ENCODE results near the gene WFIKKN1. TPM values are rescaled to one million over a fixed set of nuclear protein-coding genes. Genes with fewer than 3 reads are reported as not detected.

The WFIKKN1 gene
- total and polyA plus RNA-seq, 4 donors = 0.30 to 1.4 (median 0.79) TPM

DNA sequence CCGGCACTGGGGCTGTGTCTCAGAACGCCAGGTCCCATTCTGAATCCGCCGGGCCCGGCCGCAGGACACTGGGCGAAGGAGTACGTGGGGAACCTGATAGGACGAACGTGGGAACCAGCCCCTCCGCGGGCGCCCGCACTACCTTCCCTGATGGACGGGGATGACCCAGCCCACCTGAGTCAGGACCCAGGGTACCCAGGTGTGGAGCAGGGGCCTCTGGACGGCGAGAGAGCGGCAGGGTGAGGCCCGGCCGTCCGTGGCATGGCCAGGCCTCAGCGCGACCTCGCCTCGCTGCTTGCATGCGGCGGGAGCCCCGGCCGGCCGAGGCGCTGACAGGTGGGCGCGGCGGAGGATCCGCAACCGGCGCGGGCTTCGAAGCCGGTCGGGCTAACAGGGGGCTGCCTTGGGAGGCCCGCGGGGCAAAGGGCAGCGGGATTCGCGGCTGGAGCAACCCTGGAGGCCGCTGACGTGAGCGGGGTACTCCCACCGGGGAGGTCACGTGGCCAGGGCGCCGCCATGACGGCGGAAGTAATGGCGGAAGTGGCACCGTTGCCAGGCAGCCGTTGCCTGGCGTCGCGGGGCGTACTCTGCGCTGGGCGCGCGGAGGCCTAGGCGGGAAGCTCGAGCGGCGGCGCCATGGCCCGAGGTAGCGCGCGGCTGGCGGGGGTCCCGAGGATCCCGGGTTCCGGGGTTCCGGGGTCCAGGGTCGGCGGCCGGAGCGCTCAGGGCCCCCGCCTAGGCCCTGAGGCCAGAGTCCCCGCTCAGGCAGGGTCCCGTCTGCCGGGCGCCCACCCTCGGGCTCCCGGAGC, 18.2 kb downstream of the WFIKKN1 start, which contains the start of gene WDR90:
WDR90 (plus strand) TSS at position 585 of the 809 bp plus-strand sequence; CDS start at position 637, 52 bp downstream.
- peak within 1 kb of the TSS; percentile 75 for H3K27ac ChIP-seq (ENCODE audit: low read depth, low read length)
- DNase-seq (ENCODE audit: low read depth in 4 of 6, low spot score in 6 of 6) = peak; percentile 63 to 97 (median 85)
- under 1% methylated on average over 90 of the region's 91 CpGs for WGBS (ENCODE audit: insufficient coverage)

DNA sequence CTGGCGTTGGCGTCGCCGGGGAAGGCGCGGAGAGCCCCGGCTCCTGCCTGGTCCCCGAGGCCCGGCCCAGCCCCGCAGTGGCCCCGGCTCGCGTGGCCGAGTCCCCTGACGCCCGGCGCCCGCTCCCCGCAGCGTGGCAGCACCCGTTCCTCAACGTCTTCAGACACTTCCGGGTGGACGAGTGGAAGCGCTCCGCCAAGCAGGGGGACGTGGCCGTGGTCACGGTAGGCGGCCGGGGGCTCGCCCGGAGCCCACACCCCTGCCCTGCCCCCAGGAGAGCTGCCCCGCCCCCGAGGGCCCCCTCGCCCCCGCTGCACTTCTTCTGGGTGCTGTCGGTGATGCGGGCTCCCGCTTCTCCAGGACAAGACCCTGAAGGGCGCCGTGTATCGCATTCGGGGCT, 18.8 kb downstream of the WFIKKN1 start:
- Histone ChIP-seq H3K9me3 (ENCODE audit: control insufficient read depth, insufficient read depth, low read length) (no peaks in the 10 kb centered on the region), H3K27ac (ENCODE audit: low read depth, low read length) (no peak overlapping the region), H3K36me3 (ENCODE audit: control insufficient read depth, insufficient read depth, low read length) (peaks cover 82% of the 10 kb centered on the region), H3K4me1 (ENCODE audit: control insufficient read depth, insufficient read depth, low read length) (peaks cover 37% of the 10 kb centered on the region), H3K27me3 (ENCODE audit: control insufficient read depth, insufficient read depth, low read length) (no peaks in the 10 kb centered on the region), H3K4me3 (ENCODE audit: low read depth, low read length) (peak overlapping the region; percentile 66)
- 2% methylated on average over 44 of the region's 44 CpGs for WGBS (ENCODE audit: insufficient coverage)
- no peak for DNase-seq (ENCODE audit: low read depth in 4 of 6, low spot score in 6 of 6)

More for the DNA sequence above, 18.2 kb downstream of the WFIKKN1 start, which contains the start of gene WDR90:
- H3K9me3 ChIP-seq (ENCODE audit: control insufficient read depth, insufficient read depth, low read length) = no peaks in the 10 kb centered on the region
- no peaks in the 10 kb centered on the region for H3K27me3 ChIP-seq (ENCODE audit: control insufficient read depth, insufficient read depth, low read length)
- H3K4me3 ChIP-seq (ENCODE audit: low read depth, low read length) = peak within 1 kb of the TSS; percentile 66
- H3K4me1 ChIP-seq (ENCODE audit: control insufficient read depth, insufficient read depth, low read length) = peaks cover 37% of the 10 kb centered on the region
- peaks cover 81% of the 10 kb centered on the region for H3K36me3 ChIP-seq (ENCODE audit: control insufficient read depth, insufficient read depth, low read length)

DNA sequence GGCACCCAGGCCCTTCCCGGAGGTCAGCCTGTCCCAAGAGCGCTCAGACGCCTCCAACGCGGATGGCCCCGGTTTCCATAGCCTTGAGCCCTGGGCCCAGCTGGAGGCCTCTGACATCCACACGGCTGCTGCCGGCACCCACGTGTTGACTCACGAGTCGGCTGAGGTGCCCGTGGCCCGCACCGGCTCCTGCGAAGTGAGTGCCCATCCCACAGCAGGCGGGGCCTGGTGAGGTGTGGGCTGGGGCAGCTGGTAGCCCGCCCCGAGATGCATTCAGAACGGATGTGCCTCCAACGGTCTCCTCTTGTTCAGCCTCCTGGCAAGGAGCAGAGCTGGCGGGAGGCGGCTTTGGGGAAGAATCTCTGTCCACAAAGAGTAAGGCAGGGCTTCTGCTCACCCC, 21.1 kb downstream of the WFIKKN1 start:
- H3K36me3 ChIP-seq (ENCODE audit: control insufficient read depth, insufficient read depth, low read length) = peaks cover 85% of the 10 kb centered on the region
- no peaks in the 10 kb centered on the region for H3K27me3 ChIP-seq (ENCODE audit: control insufficient read depth, insufficient read depth, low read length)
- no peak overlapping the region for H3K4me3 ChIP-seq (ENCODE audit: low read depth, low read length)
- H3K4me1 ChIP-seq (ENCODE audit: control insufficient read depth, insufficient read depth, low read length) = peaks cover 30% of the 10 kb centered on the region
- 93% methylated on average over 22 of the region's 22 CpGs for WGBS (ENCODE audit: insufficient coverage)
- H3K9me3 ChIP-seq (ENCODE audit: control insufficient read depth, insufficient read depth, low read length) = no peaks in the 10 kb centered on the region
- no peak for DNase-seq (ENCODE audit: low read depth in 4 of 6, low spot score in 6 of 6)
- H3K27ac ChIP-seq (ENCODE audit: low read depth, low read length) = no peak overlapping the region

DNA sequence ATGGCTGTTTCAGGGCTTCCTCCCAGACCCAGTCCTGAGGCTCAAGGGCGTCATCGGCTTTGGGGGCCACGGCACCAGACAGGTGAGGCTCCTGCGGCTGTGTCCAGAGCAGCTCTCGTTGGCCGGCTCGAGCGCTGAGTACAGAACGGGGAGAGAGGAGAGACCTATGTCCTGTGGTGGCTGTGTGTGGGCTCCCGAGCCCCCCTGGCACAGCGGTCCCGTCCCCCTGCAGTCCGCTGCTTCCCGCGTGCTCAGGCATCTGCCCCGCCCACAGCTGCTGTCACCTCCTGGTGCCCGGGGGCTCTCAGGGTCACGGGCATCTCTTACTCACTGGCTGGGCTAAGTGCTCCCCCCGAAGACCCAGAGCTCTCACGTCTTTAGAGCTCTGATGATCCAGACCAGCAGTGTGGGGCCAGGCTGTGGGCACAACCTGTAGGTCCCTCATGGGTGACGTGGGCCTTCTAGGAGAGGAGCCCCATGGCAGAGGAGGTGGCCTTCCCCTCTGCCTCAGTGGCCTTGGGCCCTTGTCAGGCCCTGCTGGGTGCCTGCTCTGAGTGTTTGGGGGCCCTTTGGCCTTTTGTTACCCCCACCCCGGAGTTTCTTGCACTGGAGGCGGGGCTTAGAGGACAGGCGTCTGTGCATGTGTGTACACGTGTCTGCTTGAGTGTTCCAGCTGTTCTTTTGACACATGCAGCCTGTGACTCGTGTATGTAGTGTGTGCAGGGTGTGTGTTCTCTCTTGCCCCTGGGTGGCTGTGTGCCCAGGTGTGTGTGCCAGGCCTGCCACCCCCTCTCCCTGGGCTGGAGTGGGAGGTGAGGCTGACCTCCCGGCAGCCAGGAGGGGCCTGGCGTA, 21.9 kb downstream of the WFIKKN1 start:
- no peaks in the 10 kb centered on the region for H3K9me3 ChIP-seq (ENCODE audit: control insufficient read depth, insufficient read depth, low read length)
- peaks cover 85% of the 10 kb centered on the region for H3K36me3 ChIP-seq (ENCODE audit: control insufficient read depth, insufficient read depth, low read length)
- H3K27ac ChIP-seq (ENCODE audit: low read depth, low read length) = no peak overlapping the region
- DNase-seq (ENCODE audit: low read depth in 4 of 6, low spot score in 6 of 6) = no peak
- no peaks in the 10 kb centered on the region for H3K27me3 ChIP-seq (ENCODE audit: control insufficient read depth, insufficient read depth, low read length)
- WGBS (ENCODE audit: insufficient coverage) = 86% methylated on average over 28 of the region's 28 CpGs
- H3K4me1 ChIP-seq (ENCODE audit: control insufficient read depth, insufficient read depth, low read length) = peaks cover 23% of the 10 kb centered on the region
- H3K4me3 ChIP-seq (ENCODE audit: low read depth, low read length) = no peak overlapping the region

DNA sequence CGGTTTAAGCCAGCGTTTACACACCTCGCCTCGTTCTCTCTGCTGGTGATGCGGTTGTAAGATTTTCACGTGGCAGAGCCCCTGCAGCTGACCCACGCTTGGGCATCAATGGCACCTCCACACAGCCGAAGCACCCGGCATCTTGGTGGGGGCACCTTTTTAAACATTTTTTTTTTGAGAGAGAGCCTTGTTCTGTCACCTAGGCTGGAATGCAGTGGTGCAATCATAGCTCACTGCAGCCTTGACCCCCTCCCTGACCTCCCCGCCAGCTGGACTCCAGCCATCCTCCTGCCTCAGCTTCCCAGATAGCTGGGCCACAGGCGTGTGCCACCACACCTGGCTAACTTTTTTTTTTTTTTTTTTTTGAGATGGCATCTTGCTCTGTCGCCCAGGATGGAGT, 23.2 kb downstream of the WFIKKN1 start:
- H3K36me3 ChIP-seq (ENCODE audit: control insufficient read depth, insufficient read depth, low read length) = peaks cover 90% of the 10 kb centered on the region
- H3K4me3 ChIP-seq (ENCODE audit: low read depth, low read length) = no peak overlapping the region
- no peak overlapping the region for H3K27ac ChIP-seq (ENCODE audit: low read depth, low read length)
- H3K27me3 ChIP-seq (ENCODE audit: control insufficient read depth, insufficient read depth, low read length) = no peaks in the 10 kb centered on the region
- no peak for DNase-seq (ENCODE audit: low read depth in 4 of 6, low spot score in 6 of 6)
- no peaks in the 10 kb centered on the region for H3K9me3 ChIP-seq (ENCODE audit: control insufficient read depth, insufficient read depth, low read length)
- 93% methylated on average over 11 of the region's 12 CpGs for WGBS (ENCODE audit: insufficient coverage)
- peaks cover 11% of the 10 kb centered on the region for H3K4me1 ChIP-seq (ENCODE audit: control insufficient read depth, insufficient read depth, low read length)

DNA sequence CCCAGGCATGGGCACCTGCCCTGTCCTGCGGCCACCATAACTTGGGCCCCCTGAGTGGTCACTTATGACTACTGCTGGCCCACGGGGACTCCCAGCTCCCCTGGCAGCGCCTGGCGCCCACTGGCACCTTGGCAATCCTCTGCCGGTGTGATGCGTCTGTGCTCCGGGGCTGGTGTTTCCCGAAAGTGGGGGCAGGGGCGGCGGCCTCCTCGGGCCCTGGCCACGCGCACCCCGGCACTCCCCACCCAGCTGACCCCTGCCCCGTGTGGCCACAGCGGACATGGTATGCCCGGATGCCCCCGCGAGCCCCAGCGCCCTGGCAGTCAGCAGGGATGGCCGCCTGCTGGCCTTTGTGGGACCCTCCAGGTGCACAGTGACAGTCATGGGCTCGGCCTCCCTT, 26.7 kb downstream of the WFIKKN1 start:
- H3K9me3 ChIP-seq (ENCODE audit: control insufficient read depth, insufficient read depth, low read length) = no peaks in the 10 kb centered on the region
- no peaks in the 10 kb centered on the region for H3K27me3 ChIP-seq (ENCODE audit: control insufficient read depth, insufficient read depth, low read length)
- WGBS (ENCODE audit: insufficient coverage) = 95% methylated on average over 22 of the region's 22 CpGs
- peaks cover 96% of the 10 kb centered on the region for H3K36me3 ChIP-seq (ENCODE audit: control insufficient read depth, insufficient read depth, low read length)
- H3K4me1 ChIP-seq (ENCODE audit: control insufficient read depth, insufficient read depth, low read length) = peaks cover 15% of the 10 kb centered on the region
- no peak for DNase-seq (ENCODE audit: low read depth in 4 of 6, low spot score in 6 of 6)
- no peak overlapping the region for H3K4me3 ChIP-seq (ENCODE audit: low read depth, low read length)
- no peak overlapping the region for H3K27ac ChIP-seq (ENCODE audit: low read depth, low read length)

DNA sequence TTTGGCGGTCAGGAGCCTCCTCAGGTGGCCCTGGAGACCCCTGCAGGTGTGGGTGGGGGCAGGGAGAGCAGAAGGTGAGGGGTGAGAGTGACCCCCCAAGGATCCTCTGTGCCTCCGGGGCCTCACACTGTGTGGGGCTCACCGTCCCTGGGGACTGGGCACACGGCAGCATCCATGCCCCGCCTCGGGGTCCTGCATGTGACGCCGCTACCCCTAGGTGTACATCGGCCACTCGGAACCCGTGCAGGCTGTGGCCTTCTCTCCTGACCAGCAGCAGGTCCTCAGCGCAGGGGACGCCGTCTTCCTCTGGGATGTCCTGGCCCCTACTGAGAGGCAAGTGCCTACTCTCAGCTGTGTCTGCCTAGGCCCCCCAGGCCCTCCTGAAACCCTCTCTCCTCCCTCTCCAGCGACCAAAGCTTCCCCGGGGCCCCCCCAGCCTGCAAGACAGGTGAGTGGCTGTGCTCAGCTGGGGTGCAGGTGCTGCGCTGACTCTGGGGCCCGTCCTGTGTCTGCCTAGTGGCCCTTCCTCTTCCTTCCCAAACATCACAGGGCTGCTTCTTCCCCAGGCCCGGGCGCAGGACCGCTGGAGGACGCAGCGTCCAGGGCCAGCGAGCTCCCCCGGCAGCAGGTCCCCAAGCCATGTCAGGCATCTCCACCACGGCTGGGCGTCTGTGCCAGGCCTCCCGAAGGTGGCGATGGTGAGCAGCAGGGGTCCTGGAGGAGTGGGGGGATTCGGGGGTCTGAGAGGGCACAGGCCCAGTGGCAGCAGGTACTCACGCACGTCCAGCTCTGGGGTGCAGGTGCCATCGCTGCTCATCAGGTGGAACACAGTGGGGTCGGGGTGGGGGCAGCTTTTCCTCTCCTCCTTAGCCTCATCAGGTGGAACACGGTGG, 28.1 kb downstream of the WFIKKN1 start:
- no peaks in the 10 kb centered on the region for H3K9me3 ChIP-seq (ENCODE audit: control insufficient read depth, insufficient read depth, low read length)
- no peak for DNase-seq (ENCODE audit: low read depth in 4 of 6, low spot score in 6 of 6)
- no peak overlapping the region for H3K27ac ChIP-seq (ENCODE audit: low read depth, low read length)
- H3K36me3 ChIP-seq (ENCODE audit: control insufficient read depth, insufficient read depth, low read length) = peaks cover 91% of the 10 kb centered on the region
- no peaks in the 10 kb centered on the region for H3K27me3 ChIP-seq (ENCODE audit: control insufficient read depth, insufficient read depth, low read length)
- H3K4me1 ChIP-seq (ENCODE audit: control insufficient read depth, insufficient read depth, low read length) = peaks cover 15% of the 10 kb centered on the region
- H3K4me3 ChIP-seq (ENCODE audit: low read depth, low read length) = no peak overlapping the region
- 89% methylated on average over 35 of the region's 35 CpGs for WGBS (ENCODE audit: insufficient coverage)

DNA sequence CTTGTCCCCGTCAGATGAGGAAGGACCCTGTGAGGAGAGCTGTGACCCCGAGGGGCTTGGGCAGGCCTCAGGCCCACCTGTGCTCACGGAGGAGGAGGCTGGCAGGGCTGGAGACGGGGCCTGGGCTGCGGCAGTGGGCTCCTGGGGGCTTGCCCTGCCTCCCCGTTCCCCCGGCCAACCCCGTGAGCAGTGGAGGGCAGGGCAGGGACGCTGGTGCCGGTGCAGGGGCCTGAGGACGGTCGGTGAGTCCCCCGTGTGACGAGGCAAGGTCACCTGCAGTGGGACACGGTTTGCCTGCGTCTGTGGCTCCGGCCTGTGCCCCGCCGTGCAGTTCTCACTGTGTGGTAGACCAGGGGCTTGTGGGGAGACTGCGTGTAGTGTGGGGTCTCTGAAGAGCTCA, 28.8 kb downstream of the WFIKKN1 start:
- 85% methylated on average over 20 of the region's 20 CpGs for WGBS (ENCODE audit: insufficient coverage)

DNA sequence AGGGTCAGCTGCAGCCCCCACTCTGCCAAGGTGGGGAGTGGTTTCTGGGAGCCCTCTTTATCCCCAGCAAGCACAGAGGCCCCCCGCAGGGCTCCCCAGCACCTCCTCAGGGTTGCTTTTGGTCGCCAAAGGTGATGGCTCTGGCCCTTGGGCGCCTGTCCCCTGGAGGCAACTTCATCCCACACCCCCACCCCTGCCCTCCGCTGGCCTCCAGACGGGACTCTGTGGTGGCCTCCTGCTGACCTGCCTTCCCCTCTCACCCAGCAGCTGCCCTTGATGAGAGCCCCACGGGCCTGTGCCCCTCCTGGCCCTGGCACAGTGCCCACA, 29.3 kb downstream of the WFIKKN1 start:
- Histone ChIP-seq H3K36me3 (ENCODE audit: control insufficient read depth, insufficient read depth, low read length) (peaks cover 89% of the 10 kb centered on the region), H3K27ac (ENCODE audit: low read depth, low read length) (peak overlapping the region; percentile 45), H3K4me1 (ENCODE audit: control insufficient read depth, insufficient read depth, low read length) (peaks cover 15% of the 10 kb centered on the region), H3K4me3 (ENCODE audit: low read depth, low read length) (no peak overlapping the region), H3K27me3 (ENCODE audit: control insufficient read depth, insufficient read depth, low read length) (no peaks in the 10 kb centered on the region), H3K9me3 (ENCODE audit: control insufficient read depth, insufficient read depth, low read length) (no peaks in the 10 kb centered on the region)
- 47% methylated on average over 6 of the region's 6 CpGs for WGBS (ENCODE audit: insufficient coverage)
- no peak for DNase-seq (ENCODE audit: low read depth in 4 of 6, low spot score in 6 of 6)

More for the DNA sequence above, 28.8 kb downstream of the WFIKKN1 start:
- Histone ChIP-seq H3K9me3 (ENCODE audit: control insufficient read depth, insufficient read depth, low read length) (no peaks in the 10 kb centered on the region), H3K27me3 (ENCODE audit: control insufficient read depth, insufficient read depth, low read length) (no peaks in the 10 kb centered on the region), H3K4me1 (ENCODE audit: control insufficient read depth, insufficient read depth, low read length) (peaks cover 15% of the 10 kb centered on the region), H3K36me3 (ENCODE audit: control insufficient read depth, insufficient read depth, low read length) (peaks cover 92% of the 10 kb centered on the region), H3K27ac (ENCODE audit: low read depth, low read length) (no peak overlapping the region), H3K4me3 (ENCODE audit: low read depth, low read length) (no peak overlapping the region)
- DNase-seq (ENCODE audit: low read depth in 4 of 6, low spot score in 6 of 6) = no peak
